Left renal pelvis (tissue), 4 donors: ENCODE data around the gene TTC22. TPM values are rescaled to one million over a fixed set of nuclear protein-coding genes. Genes with fewer than 3 reads are reported as not detected.
"Not testable (repeated sequence)": the region's sequence is repeated elsewhere in the genome, so short reads cannot be mapped to it uniquely, and the experiment has no call there.

Experiments
- DNase-seq, 4 donors: peaks; one replicate each; pipeline ENCODE4 v3.0.0-alpha.2; 2013; ENCODE audit warnings: low read depth in 4 of 4, low spot score in 3 of 4
- polyA plus RNA-seq, 4 donors: library from polyadenylated mRNA; unstranded; fragments of 120-200 nt; gene quantifications; one replicate each; pipeline ENCODE4 v1.2.1, GENCODE V29; 2013; ENCODE audit not compliant: insufficient read length in 4 of 4

TTC22 gene
- polyA plus RNA-seq, 4 donors, result 0.49 to 8.6 (median 5.0) TPM

DNA sequence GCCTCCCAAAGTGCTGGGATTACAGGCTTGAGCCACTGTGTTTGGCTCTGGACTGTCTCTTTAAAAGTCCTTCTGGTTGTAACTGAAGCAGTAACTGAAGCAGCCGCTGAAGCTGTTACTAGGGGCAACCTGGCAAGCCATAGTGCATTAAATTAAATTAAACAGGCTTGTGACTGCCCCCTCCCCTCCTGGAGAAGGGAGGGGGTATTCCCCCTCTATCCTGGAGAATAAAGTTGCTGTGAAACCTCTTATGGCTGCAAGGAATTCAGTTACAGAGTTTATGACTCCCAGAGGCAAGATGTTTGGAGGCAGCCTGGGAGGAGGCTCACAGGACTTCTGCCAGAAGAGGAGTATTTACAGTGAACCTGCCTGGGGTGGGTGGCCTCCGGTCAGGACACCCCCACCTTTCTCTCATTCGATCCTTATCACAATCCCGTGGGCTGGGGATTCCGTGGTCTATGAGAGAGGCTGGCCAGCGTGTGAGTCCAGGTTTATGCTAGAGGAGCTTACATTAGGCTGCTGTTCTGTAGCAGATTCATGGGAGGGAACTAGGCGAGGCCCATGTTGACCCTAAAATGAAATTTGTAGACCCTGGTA, 8.3 kb downstream of the TTC22 start:
- DNase-seq, result peak; percentile 67 to 88 (median 68)

DNA sequence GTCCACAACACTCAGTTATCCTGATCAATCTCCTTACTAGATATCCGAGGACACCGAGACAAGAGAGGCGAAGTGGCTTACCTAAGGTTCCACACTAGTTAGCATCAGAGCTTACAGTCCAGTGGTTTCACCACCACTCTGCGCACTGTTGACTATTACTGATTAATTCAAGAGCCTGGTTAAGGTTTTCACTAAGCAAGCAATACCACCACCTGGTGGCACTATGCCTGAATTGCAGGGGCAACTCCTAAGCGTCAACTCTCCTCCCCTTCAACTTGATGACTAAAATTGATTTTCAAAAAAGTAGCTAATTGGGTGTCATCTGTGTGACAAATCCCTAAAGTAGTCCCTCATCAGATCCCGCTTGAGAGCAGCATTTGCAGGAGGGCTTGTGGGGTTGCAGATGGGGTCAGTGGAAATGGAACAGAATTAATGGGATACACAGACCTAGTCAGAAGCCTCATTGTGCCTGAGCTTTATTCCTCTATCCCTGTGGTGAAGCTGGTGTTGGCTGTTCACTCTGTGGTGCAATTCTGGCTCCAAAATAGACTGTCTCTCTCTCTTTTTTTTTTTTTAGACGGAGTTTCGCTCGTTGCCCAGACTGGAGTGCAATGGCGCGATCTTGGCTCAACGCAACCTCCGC, 9.1 kb downstream of the TTC22 start:
- no peak for DNase-seq

DNA sequence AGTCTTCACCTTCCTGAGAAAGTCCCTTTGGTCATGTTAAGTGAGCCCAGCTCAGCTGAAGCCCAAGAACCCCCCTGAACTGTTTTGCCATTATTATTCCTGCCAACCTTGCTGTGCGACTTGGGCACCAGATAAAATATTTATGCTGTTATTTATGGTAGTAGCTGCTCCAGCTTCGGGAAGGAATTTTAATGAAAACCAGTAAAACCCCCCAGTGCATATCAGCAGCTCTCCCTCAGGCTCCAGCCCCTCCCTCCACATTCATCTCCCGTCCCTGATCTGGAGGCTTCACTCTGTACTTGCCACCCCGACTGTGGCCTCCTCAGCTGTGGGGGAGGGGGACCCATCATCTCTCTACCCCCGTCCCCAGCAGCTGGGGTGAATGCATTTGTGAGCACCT, 12.7 kb downstream of the TTC22 start:
- DNase-seq, result no peak

DNA sequence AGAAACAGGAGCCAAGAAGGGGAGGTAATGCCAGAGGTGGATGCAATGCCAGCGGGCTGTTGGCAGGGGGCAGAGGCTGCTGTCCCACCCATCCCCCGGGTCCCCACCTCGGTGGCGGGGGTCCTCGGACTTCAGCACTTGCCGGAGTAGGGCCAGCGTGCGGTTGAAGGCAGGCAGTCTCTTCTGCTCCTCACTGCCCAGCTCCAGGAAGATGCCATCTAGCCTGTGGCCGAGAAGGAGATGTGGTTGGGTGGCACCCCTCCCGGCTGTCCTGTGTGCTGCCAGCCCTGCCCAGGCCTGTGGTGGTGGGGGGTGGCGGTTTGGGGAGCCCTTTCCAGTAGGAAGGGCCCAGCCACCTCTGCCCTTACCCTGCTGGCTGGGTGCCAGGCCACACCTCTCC, 13.5 kb downstream of the TTC22 start:
- DNase-seq, result no peak

DNA sequence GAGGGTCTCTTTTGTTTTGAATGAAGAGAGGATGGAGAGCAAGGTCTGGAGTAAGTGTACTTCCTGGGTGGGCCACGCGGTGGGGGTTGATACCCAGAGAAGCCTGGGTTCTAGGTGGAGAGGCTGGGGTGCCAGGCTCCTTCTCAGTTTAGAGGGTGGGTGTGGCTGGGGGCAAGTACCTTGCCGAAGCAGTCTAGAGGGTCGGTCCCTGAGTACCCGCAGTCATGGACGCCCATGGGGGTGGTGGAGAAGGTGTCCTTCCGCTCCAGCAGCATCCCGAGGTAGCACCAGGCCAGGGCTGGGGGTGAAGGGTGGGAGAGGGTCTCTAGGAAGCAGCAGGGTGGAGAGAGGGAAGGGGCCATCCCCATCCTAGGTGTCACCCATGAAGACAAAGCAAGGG, 14.3 kb downstream of the TTC22 start:
- DNase-seq, result no peak

DNA sequence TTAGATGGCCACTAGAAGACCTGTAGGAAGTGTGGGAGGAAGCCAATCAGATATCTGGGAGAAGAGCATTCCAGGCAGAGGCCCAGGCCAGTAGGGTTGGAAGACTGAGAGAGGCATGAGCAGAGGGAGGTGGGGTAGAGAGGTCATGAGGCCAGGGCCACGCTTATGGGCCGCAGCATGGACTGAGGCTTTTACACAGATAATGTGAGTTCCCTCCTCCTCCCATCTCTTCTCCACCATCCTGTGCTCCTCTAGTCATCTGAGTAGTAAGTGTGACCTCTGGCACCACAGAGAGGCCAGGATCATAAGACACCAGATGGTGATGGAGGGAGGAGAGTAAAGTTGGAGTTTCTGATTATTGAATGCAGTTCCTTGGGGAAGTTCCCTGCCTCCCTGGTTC, 17.1 kb downstream of the TTC22 start:
- DNase-seq, result no peak

DNA sequence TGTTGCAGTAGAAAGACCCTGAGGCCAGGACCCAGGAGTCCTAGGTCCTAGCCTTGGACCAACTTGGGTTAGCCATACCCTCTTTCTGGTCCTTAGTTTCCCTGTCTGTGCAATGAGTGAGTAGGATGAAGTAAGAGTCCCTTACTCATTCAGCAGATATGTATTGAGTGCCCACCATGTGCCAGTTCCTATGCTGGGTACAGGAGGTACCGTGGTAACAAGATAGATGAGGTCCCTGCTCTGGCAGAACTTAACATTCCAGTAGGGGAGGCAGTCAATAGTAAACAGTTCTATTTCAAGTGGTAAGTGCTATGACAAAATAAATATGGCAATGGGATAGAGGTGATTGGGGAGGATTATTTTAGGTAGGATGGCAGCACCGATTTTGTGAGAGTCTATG, 18.5 kb downstream of the TTC22 start:
- no peak for DNase-seq

DNA sequence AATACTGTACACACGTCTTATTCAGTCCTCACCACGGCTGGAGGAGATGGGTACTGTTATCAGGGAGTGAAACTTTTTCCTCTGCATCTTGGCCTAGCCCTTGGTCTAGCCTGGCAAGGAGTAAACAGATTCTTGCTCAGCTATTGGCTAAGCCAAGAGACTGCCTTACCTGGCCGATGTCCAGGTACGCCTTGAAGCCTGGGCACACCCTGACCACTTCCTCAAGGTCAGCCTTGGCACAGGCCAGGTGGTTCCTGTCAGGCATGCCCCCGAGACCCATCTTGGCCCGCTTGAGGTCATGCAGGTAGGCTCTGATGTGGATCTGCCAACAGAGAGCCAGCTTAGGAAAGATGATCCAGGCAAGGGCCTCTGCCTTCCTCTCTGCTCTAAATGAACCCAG, 19.0 kb downstream of the TTC22 start:
- DNase-seq, result no peak

DNA sequence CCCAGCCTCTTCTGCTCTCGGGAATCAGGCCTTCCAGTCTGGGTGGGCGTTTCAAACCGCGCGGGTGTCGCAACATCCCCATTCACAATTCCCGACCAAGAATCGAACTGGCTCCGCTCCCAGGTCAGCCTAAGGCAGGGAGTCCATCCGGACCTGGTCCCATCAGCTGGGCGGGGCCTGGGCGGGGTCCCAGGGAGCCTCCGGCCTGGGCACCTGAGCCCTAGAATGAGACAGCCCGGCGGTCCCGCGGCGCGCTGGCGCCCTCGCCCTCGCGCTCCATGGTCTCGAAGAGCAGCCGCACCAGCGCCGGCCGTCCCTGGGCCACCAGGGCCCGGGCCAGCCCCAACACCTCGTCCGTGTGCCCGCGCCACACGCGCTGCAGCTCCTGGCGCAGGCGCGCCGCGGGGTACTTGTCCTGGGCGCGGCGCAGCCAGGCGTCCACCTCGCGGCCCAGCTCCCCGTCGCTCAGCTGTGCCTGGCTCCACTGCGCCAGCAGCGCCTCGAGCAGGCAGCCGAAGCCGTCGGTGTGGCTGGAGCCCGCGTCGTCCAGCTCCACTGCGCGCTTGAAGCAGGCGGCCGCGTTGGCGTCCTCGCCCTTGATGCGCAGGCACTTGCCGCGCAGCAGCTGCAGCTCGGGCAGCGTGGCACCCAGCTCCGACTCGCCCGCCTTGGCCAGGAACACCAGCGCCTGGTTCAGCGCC, 19.9 kb downstream of the TTC22 start:
- no peak for DNase-seq

DNA sequence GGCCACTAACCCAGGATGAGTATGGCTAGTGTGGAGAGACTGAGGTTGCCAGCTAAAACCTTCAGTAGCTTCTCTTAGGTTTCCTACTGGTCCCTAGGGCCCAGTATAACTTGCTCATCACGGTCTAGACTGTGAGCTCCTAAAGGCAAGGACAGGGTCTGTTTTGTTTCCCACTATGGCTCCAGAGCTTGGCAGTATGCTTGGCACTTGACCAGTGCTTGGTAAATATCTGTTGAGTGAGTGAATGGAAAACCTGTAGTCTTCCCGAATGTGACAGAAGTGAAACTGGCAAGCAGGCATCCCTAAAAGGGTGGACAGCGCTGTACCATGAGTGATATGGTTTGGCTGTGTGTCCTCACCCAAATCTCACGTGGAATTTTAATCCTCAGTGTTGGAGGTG, 23.7 kb downstream of the TTC22 start:
- no peak for DNase-seq

DNA sequence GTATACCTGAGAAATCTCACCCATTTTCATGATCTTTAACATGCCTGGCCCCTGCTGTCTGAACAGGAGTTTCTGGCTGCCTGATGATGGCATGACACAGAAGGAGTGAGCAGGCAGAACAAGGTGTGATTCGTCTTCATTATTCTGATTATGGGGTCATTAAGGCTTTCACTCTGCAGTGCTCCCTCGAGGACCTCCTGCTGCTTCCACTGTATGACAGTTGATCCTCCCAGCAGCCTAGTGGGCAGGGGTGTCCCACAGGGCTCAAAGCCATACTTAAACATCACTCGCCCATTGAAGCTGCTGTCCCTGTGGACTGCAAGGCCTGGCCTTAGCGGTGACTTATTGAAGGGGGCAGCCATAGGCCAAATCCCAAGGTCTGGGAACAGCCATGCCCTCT, 24.1 kb downstream of the TTC22 start:
- DNase-seq, result no peak

DNA sequence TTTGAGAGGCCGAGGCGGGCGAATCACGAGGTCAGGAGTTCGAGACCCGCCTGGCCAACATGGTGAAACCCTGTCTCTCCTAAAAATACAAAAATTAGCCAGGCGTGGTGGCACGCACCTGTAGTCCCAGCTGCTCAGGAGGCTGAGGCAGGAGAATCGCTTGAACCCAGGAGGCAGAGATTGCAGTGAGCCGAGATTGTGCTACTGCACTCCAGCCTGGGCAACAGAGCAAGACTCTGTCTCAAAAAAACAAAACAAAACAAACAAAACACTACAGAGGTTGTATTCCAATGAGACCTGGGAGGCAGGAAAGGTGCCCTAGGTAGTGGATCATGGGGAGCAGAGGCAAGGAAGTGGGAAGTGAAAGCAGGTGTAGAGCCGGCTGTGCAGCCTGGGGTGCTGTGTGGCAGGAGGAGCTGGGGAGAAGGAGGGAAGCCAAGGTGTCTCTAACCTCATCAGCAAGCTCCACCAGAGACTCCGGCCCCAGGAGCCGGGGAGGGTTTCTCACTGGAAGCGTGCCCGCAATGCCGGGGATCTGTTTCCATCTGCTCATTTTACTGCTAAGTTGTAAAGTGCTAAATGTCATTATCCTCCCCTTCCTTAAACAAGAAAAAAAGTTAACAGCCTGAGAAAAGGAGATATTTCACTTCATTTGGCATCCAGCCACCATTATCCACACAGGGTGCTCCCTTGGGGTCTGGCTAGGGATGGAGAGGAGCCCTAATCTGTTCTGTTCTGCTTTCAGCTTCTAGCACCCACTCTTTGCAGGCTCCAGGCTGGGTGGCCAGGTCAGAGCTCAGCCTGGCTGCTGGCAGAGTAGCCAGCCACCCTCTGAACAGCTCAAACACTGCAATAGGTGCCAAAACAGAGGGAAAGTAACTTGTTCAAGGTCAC, 25.0 kb downstream of the TTC22 start:
- not testable (repeated sequence) for DNase-seq

DNA sequence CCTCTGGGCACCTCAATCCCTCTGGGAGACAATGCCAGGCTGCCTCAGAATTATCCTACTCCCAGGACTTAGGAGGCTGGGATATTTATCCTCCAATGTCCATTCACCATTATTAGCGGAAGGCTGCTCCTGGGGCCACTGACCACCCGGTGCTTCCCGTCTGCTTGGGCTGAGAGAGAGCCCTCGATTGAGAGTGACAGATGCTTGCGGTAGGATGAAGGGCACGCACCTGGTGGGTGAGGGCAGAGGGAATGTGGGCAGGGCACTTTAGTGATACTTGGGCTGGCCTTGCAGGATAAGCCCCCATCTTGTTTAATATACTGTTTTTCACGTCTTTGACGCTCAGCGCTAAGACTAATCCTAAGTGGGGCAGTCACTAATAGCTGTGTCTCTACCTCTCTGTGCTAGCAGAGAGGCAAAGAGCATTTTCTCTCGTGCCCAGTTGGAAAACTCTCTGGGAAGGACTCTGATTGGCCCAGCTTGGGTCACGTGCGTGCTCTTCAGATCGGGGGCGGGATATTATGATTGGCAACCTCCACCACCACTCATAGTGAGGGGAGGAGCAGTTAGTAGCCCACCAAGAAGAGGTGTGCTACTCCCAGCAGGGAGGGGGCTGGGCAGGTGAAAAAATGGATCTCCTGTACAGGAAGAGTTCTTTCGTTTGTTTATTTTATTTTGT, 26.2 kb downstream of the TTC22 start:
- no peak for DNase-seq

DNA sequence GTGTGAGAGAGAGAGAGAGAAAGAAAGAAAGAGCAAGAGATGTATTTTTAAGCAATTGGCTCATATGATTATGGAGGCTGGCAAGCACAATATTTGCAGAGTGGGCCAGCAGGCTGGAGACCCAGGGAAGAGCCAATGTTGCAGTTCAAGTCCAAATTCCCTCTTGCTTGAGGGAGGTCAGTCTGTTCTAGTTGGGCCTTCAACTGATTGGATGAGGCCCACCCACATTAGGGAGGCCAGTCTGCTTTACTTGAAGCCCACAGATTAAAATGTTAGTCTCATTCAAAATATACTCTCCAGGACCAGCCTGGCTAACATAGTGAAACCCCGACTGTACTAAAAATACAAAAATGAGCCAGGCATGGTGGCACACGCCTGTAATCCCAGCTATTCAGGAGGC, 28.2 kb downstream of the TTC22 start:
- no peak for DNase-seq

DNA sequence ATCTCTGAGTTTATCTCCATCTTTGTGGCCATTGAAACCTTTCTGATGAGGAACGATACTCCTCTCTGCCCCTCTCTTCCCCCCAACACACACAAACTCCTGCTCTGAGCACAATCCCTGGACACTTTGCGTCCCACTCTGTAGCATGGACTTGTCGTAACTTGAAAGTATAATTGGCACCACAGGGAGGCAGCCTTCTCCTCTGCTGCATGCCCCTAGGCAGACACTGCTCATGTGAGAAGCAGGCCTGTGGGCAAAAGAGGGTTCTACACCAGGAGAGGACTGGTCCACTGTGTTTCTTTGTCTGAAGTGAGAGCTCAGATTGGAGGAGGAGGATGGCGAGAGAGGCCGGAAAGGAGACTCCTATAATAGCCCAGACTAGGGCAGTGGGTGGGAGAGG, 33.0 kb downstream of the TTC22 start:
- DNase-seq, result no peak

DNA sequence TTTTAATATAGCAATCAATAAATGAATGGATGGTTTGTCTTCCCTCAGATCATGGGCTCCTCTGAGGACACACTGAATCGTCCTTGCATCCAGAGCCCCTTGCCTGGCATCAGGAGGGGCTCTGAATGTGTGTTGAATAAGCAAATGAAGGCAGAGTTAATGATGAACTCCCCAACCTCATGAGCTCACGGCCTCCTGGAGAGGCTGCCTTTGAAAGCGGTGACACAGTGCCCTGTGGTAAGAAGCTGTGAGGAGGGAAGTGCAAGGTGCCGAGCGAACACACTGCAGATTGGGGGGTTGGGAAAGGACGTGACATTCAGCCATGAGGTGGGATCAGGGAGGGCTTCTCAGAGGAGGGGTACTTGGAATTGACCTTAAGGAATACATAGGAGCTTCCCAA, 33.6 kb downstream of the TTC22 start:
- no peak for DNase-seq

DNA sequence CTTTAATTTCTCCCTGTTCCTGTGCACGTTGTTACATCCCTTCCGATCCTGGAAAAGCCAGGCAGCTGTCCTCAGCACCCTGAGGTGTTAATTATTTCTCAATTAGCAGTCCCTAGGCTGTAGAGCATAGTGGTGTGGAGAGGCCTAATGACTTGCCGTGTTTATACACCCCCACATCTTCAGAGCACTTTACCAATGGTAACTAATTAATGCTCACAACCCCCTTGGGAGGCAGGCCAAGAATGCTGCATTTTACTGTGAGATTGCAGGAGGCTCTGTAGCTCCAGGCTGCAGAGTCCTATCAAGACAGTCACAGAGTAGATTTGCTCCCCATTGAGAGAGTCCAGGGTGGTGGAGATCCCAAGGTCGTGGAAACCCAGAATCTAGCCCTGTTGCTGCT, 34.4 kb downstream of the TTC22 start:
- no peak for DNase-seq

DNA sequence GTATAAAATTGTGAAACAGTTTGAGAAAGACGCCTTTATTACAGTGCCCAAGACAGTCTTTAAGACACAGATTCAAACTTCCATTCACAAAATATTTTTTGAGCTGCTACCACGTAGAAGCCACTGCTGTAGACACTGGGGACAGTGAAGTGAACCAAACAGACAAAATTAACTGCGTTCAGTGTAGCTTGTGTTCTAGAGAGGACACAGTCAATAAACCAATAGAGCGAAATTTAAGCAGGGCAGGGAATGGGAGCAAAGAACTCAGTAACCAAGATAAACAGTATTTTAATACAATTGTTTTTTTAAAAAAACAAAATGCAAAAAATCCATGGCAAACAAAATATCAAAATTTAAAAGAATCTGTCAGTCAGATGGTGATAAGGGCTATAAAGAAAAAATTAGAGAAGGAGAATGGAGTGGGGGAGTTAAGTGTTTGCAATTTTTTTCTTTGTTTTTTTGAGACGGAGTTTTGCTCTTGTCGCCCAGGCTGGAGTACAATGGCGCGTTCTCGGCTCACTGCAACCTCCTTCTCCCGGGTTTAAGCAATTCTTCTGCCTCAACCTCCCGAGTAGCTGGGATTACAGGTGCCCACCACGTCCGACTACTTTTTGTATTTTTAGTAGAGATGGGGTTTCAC, 36.1 kb downstream of the TTC22 start:
- DNase-seq, result no peak

DNA sequence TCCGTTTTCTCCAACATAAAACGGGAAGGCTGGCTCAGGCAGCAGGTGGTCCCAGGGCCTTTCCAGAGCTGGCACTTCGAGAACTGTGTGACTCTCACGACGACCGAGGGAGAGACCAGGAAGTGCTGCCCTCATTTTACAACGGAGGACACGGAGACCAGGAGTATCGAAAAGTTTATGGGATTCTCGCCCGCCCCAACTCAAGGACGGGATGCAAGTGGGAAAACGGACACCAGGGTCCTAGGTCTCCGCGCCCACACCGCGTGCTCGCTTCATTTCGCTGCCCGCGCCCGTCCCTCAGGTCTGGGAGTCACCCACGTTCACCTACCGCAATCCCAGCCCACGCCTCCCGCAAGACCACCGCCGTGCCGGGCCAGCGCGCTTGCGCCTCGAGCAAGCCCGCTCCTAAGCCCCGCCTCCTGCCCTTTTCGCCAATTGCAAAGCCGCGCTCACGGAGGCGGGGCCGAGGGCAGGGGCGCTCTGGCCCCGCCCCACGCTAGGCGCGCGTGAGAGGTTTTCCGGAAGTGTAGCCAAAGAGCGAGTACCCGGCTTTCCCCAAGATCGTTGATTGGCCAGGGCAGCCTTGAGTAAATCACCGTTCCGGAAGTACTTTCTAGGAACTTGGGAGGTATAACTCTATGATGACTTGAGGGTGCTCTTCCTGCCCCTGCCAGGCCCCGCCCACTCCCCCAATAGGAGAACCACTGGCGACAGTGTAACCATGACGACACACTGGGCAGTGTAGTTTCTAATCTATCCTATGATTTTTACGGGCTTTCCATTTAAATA, 36.8 kb downstream of the TTC22 start, which contains the start of gene PARS2:
TSS of gene PARS2 (minus strand) at position 391 of the 789 bp plus-strand sequence. CDS start 5,362 bp downstream, outside the sequence.
- DNase-seq, result peak; percentile 99
